Gastrocnemius medialis (tissue), 4 donors: ENCODE data around the gene ELK3. TPM values are rescaled to one million over a fixed set of nuclear protein-coding genes. Genes with fewer than 3 reads are reported as not detected.

Source experiments
- ATAC-seq, 2 donors: fragments of 150-250 bp; one replicate each; pipeline ENCODE4 v1.9.1; 2016
- DNase-seq, 2 donors: peaks; one replicate each; pipeline ENCODE4 v3.0.0-alpha.2; 2019
- H3K27ac ChIP-seq, 4 donors: fragments of 200-600 bp; sonication (generic); 1 replicate in 1 of 4; 2 replicates in 3 of 4; pipeline ENCODE4 v1.5.1; 2016 to 2018; ENCODE audit warnings: mild to moderate bottlenecking in 2 of 4, moderate library complexity in 1 of 4
- H3K27me3 ChIP-seq, 3 donors: fragments of 200-600 bp; sonication (generic) in 2 of 3; 1 replicate in 1 of 3; 2 replicates in 2 of 3; pipeline versions ENCODE4 v1.5.1 to v1.6.0; 2016 to 2019; ENCODE audit warnings: mild to moderate bottlenecking in 1 of 3, moderate library complexity in 1 of 3
- H3K36me3 ChIP-seq, 2 donors: fragments of 200-600 bp; sonication (generic) in 1 of 2; one replicate each; pipeline ENCODE4 v1.5.1; 2017 to 2018
- H3K4me1 ChIP-seq, 2 donors: fragments of 200-600 bp; sonication (generic) in 1 of 2; one replicate each; pipeline ENCODE4 v1.5.1; 2016 to 2017; ENCODE audit warnings: mild to moderate bottlenecking in 2 of 2
- H3K4me3 ChIP-seq, 4 donors: fragments of 200-600 bp; sonication (generic) in 3 of 4; 1 replicate in 1 of 4; 2 replicates in 3 of 4; pipeline ENCODE4 v1.5.1; 2016 to 2019; ENCODE audit warnings: mild to moderate bottlenecking in 2 of 4
- H3K9me3 ChIP-seq, 3 donors: fragments of 200-600 bp; sonication (generic) in 2 of 3; 1 replicate in 1 of 3; 2 replicates in 2 of 3; pipeline ENCODE4 v1.5.1; 2016 to 2019
- CTCF ChIP-seq, 5 experiments: fragments of 450-650 bp in 3 of 5; fragments of 200-600 bp in 2 of 5; sonication (generic) in 2 of 5; IDR thresholded peaks in 4 of 5; conservative IDR thresholded peaks in 1 of 5; 1 replicate in 4 of 5; 2 replicates in 1 of 5; pipeline ENCODE4 v1.5.1; 2016 to 2019; ENCODE audit warnings: antibody characterized with exemption in 5 of 5, mild to moderate bottlenecking in 3 of 5, moderate library complexity in 3 of 5
- POLR2A ChIP-seq, 2 donors: fragments of 450-650 bp; IDR thresholded peaks; one replicate each; pipeline ENCODE4 v1.6.1; 2017; ENCODE audit warnings: antibody characterized with exemption in 2 of 2, mild to moderate bottlenecking in 2 of 2, moderate library complexity in 2 of 2
- in situ Hi-C, 4 donors: fragments of 200-750 bp; cut with MboI; loops; one replicate each; pipeline versions ENCODE4 v1.15.0 to v1.8.0; 2017; ENCODE audit warnings: low sequenced_read_pairs in 4 of 4
- intact Hi-C: fragments of 100-400 bp; cut with DNase I; formaldehyde crosslinking; loops from one replicate; pipeline ENCODE4 v1.15.1; 2023; ENCODE audit warnings: low total_unique reads
- total RNA-seq, 4 donors: library from RNA; depleted of rRNA; stranded (reverse); fragments of >200 nt; gene quantifications; one replicate each; pipeline versions ENCODE4 v1.1.0 to v1.2.3, GENCODE V29; 2016

Gene ELK3
- total RNA-seq, 4 donors from 2014 or later: 3.7 to 6.6 (median 4.9) TPM

GRCh38 chr12:96153131-96153725 is 40.9 kb upstream of the ELK3 start:
- in situ Hi-C loops (no loop called here), intact Hi-C loops (no loop called here)
- no peak for ATAC-seq
- Histone ChIP-seq H3K27me3 (no peaks in the 10 kb centered on the region), H3K27ac (no peak overlapping the region), H3K9me3 (no peaks in the 10 kb centered on the region), H3K4me3 (no peak overlapping the region), H3K36me3 (no peaks in the 10 kb centered on the region), H3K4me1 (no peaks in the 10 kb centered on the region)
- no peak for DNase-seq
- no peak for TF ChIP-seq CTCF (IDR thresholded peaks at IDR 0.05 in 4 of 5, conservative IDR thresholded peaks at IDR 0.05 in 1 of 5)
- no peak for TF ChIP-seq POLR2A (IDR thresholded peaks at IDR 0.05)

- H3K27ac ChIP-seq: no peak overlapping the region
- no peaks in the 10 kb centered on the region for H3K36me3 ChIP-seq
- H3K4me1 ChIP-seq: no peaks in the 10 kb centered on the region
- H3K4me3 ChIP-seq: no peak overlapping the region
- H3K27me3 ChIP-seq: no peaks in the 10 kb centered on the region
- intact Hi-C loops (no loop called here), in situ Hi-C loops (no loop called here)
- no peak for ATAC-seq
- TF ChIP-seq POLR2A (IDR thresholded peaks at IDR 0.05) (no peak), CTCF (IDR thresholded peaks at IDR 0.05 in 4 of 5, conservative IDR thresholded peaks at IDR 0.05 in 1 of 5) (no peak)
- H3K9me3 ChIP-seq: no peaks in the 10 kb centered on the region
- no peak for DNase-seq
Observed at GRCh38 chr12:96155181-96155580, 39.0 kb upstream of the ELK3 start.

- Histone ChIP-seq H3K4me3 (no peak overlapping the region), H3K27me3 (no peaks in the 10 kb centered on the region), H3K36me3 (no peaks in the 10 kb centered on the region), H3K27ac (no peak overlapping the region), H3K4me1 (no peaks in the 10 kb centered on the region), H3K9me3 (no peaks in the 10 kb centered on the region)
- in situ Hi-C loops: no loop called here
- intact Hi-C loops: no loop called here
- no peak for TF ChIP-seq POLR2A (IDR thresholded peaks at IDR 0.05)
- TF ChIP-seq CTCF (IDR thresholded peaks at IDR 0.05 in 4 of 5, conservative IDR thresholded peaks at IDR 0.05 in 1 of 5): no peak
- DNase-seq (no peak), ATAC-seq (no peak)
Observed at GRCh38 chr12:96155781-96156180, 38.4 kb upstream of the ELK3 start.

- no peak for ATAC-seq
- no peaks in the 10 kb centered on the region for H3K27me3 ChIP-seq
- no peak overlapping the region for H3K4me3 ChIP-seq
- H3K4me1 ChIP-seq: no peaks in the 10 kb centered on the region
- H3K27ac ChIP-seq: no peak overlapping the region
- in situ Hi-C loops (no loop called here), intact Hi-C loops (no loop called here)
- no peak for DNase-seq
- H3K36me3 ChIP-seq: no peaks in the 10 kb centered on the region
- H3K9me3 ChIP-seq: no peaks in the 10 kb centered on the region
- no peak for TF ChIP-seq POLR2A (IDR thresholded peaks at IDR 0.05)
- no peak for TF ChIP-seq CTCF (IDR thresholded peaks at IDR 0.05 in 4 of 5, conservative IDR thresholded peaks at IDR 0.05 in 1 of 5)
Observed at GRCh38 chr12:96156211-96156610, 38.0 kb upstream of the ELK3 start.

GRCh38 chr12:96157427-96157826 is 36.7 kb upstream of the ELK3 start:
- in situ Hi-C loops: no loop called here
- intact Hi-C loops: no loop called here
- DNase-seq: no peak
- Histone ChIP-seq H3K36me3 (no peaks in the 10 kb centered on the region), H3K4me1 (no peaks in the 10 kb centered on the region), H3K27ac (no peak overlapping the region), H3K27me3 (no peaks in the 10 kb centered on the region), H3K9me3 (no peaks in the 10 kb centered on the region), H3K4me3 (no peak overlapping the region)
- ATAC-seq: no peak
- TF ChIP-seq CTCF (IDR thresholded peaks at IDR 0.05 in 4 of 5, conservative IDR thresholded peaks at IDR 0.05 in 1 of 5) (no peak), POLR2A (IDR thresholded peaks at IDR 0.05) (no peak)
